ENCODE data around the gene RPL18.
"Not testable (repeated sequence)": the region's sequence is repeated elsewhere in the genome, so short reads cannot be mapped to it uniquely, and the experiment has no call there.

The RPL18 gene

GRCh38 chr19:48661711-48662090 lies 42.7 kb upstream of the RPL18 start:
- ChIA-PET POLR2A (ENCODE audit: low non-redundant PET) (no interaction called here), CTCF (interaction anchor here (0.6 kb wide), 1 partner anchor 465 kb away, joined by 7 read pairs; no protein-coding TSS in a partner anchor)
- no peak for TF ChIP-seq CTCF (conservative IDR thresholded peaks at IDR 0.05; ENCODE audit: low read depth)
- DNase-seq (ENCODE audit: low spot score): no peak
- peak overlapping the region; percentile 80 for H3K27ac ChIP-seq

- H3K27ac ChIP-seq: peak overlapping the region; percentile 80
- POLR2A ChIA-PET (ENCODE audit: low non-redundant PET): no interaction called here
- no peak for TF ChIP-seq CTCF (conservative IDR thresholded peaks at IDR 0.05; ENCODE audit: low read depth)
- CTCF ChIA-PET: interaction anchor here (0.6 kb wide), 1 partner anchor 466 kb away, joined by 7 read pairs; no protein-coding TSS in a partner anchor
- DNase-seq (ENCODE audit: low spot score): peak; percentile 95
These were observed 42.1 kb upstream of the RPL18 start for GRCh38 chr19:48660852-48661710.

DNA sequence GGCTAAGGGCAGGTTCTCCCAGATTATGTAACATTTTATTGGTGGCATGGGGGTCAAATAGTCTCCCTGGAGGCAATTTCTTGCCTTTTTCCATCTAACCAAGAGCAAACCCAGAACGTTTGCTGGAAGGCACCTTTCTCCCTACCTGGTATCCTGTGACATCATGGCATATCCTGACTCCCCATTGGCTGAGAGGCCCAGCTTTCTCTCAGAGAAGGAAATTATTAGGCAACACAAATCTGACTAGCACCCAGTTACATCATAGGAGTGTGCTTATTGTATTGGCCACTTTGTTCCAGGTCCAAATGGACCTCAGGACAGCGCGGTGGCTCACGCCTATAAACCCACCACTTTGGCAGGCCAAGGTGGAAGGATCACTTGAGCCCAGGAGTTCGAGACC lies 40.8 kb upstream of the RPL18 start:
- CTCF ChIA-PET: no interaction called here

DNA sequence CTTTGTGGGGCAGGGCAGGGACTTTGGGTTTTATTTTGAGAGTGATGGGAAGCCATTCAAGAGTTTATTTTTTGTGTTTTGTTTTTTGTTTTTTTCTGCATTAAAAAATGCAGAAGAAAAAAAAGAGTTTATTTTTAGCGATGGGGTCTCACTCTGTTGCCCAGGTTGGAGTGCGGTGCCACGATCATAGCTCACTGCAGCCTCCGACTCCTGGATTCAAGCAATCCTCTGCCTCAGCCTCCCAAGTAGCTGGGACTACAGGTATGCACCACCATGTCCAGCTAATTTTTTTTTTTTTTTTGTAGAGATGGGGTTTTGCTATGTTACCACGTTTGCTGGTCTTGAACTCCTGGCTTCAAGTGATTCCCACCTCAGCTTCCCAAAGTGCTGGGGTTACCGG lies 39.5 kb upstream of the RPL18 start:
- ChIA-PET CTCF (no interaction called here), POLR2A (ENCODE audit: low non-redundant PET) (no interaction called here)
- H3K27ac ChIP-seq: peak overlapping the region; percentile 56
- no peak for TF ChIP-seq CTCF (conservative IDR thresholded peaks at IDR 0.05; ENCODE audit: low read depth)
- no peak for DNase-seq (ENCODE audit: low spot score)

More for the DNA sequence above, 40.8 kb upstream of the RPL18 start:
- no peak for TF ChIP-seq CTCF (conservative IDR thresholded peaks at IDR 0.05; ENCODE audit: low read depth)
- H3K27ac ChIP-seq: peak overlapping the region; percentile 80
- peak; percentile 82 for DNase-seq (ENCODE audit: low spot score)
- POLR2A ChIA-PET (ENCODE audit: low non-redundant PET): interaction anchor here (0.7 kb wide), 1 partner anchor 30 kb away, joined by 3 read pairs; no protein-coding TSS in a partner anchor

- CTCF ChIA-PET; POLR2A ChIA-PET (ENCODE audit: low non-redundant PET); DNase-seq (ENCODE audit: low spot score): not testable (repeated sequence)
- H3K27ac ChIP-seq: peak overlapping the region; percentile 56
These were observed 38.9 kb upstream of the RPL18 start for GRCh38 chr19:48657828-48658227.

DNA sequence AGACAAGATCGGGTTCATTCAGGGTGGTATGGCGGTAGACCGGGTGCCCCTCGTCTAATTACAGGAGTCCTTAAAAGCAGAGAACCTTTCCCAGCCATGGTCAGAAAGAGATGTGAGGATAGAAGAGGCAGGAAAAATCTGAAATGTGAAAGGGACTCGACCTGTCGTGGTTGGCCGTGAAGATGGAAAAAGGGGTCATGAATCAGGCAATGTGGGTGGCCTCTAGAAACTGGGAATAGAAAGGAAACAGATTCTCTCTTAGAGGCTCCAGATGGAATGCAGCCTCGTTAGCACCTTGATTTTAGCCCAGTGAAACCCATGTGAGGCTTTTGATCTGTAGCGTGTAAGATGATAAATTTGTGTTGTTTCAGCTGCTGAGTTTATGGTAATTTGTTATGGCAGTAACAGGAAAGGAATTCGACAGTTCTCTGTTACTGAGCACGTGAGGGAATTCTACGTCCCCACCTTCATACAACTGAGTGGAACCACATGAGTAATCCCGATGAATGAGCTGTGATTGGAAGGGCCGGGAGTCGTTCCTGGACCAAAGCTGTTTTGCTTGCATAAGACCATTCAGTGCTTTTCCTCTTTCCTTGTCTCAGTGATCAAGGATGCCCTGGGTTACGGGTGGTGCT lies 38.0 kb upstream of the RPL18 start:
- DNase-seq (ENCODE audit: low spot score): peak; percentile 68
- ChIA-PET POLR2A (ENCODE audit: low non-redundant PET) (no interaction called here), CTCF (interaction anchor here (0.6 kb wide), 1 partner anchor 81 kb away, joined by 5 read pairs; no protein-coding TSS in a partner anchor)
- peak overlapping the region; percentile 56 for H3K27ac ChIP-seq
- no peak for TF ChIP-seq CTCF (conservative IDR thresholded peaks at IDR 0.05; ENCODE audit: low read depth)

Measured in RWPE1 (cell line).